ENCODE results near the gene COL1A1.

The COL1A1 gene

DNA sequence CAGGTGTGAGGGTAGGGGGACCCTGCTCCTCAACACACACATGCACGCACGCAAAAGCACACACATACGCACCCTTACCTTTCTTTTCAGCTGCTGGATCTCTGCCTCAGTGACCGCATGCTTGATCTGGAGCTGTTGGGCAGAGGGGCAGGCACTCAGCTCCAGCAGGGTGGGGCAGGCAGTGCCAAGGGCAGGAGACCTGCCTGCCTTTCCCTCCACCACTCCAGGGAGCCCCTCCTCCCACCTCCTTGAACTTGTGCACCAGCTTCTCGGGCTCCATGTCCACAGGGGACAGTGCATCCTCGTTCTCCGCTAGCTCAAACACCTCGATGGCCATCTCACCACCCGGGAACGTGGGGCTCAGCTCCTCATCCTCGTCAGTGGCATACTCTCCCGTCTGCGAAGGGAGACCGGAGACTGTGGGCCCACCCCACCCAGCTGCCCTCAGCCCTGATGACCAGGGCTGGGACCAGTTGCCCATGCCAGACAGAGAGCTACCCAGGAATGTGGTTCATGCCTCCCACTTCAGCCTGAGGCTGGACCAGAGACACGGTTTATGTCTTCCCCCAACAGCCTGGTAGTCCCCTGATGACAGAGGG lies 62.1 kb downstream of the COL1A1 start:
- no peak for DNase-seq

DNA sequence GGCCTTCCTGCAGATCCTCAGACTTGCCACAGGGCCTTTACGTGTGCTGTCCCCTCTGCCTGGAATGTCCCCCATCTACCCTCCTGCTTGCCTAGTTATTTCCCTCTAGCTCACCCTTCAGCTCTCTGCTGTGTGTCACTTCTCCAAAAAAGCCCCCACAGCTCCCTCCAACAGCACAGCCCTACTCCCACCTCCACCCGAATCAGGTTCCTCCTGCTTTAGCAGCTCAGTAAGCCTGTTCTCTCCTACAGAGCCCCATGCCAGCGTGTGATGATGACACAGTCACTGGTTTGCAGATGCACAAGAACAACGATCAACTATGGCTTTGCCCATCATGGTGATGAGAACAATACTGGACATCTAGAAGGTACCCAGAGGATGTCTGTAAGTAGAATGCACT lies 64.4 kb downstream of the COL1A1 start:
- DNase-seq = no peak

DNA sequence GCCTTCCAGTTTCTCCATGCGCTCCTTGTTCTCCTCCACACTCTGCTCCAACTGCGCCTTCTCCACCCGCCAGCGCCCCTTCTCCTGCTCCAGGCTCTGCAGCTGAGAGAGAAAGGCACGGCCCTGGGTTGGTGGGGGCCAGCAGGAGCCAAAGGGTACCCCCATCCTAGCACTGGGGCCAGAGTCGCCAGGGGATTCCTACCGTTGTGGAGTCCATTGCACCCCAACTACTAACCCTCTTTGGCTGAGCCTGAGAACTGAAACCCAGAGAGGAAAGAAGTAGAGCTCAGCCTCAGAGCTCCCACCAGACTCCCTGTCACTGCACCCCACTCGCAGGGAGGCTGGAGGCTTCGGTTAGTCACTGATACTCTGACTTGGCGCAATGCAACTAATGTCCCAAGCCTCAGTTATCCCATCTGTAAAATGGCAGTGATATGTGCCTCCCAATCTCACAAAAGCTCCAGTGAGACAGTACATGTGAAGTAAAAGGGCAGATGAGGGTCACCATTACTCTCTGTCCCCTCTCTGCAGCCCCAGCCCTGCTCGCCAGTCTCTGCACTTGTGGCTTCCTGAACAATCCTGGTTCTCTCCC lies 65.2 kb downstream of the COL1A1 start:
- DNase-seq = no peak

GRCh38 chr17:50135316-50136095 lies 65.9 kb downstream of the COL1A1 start:
- DNase-seq = no peak

GRCh38 chr17:50134206-50135110 lies 67.0 kb downstream of the COL1A1 start:
- no peak for DNase-seq

DNA sequence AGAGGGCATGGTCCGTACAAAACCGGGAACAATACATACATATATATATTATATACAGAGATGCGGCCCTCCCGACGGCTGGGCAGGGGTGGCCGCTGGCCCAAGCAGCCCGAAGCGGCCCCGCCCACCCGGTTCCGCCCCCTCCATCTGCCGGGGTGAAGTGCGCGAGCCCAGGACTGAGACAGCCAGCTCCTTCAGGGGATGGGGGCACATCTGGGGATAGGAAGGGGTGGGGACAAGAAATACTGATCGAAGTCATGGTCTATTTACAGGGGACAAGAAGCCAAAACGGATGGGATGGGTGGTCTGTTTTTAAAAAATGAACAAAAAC lies 67.7 kb downstream of the COL1A1 start:
- DNase-seq = no peak
